ENCODE results near the gene ZMYND8. TPM values are rescaled to one million over a fixed set of nuclear protein-coding genes. Genes with fewer than 3 reads are reported as not detected.

ZMYND8 gene
- polyA plus RNA-seq, 1 donor from 2014 or later, result 16.8 TPM

DNA sequence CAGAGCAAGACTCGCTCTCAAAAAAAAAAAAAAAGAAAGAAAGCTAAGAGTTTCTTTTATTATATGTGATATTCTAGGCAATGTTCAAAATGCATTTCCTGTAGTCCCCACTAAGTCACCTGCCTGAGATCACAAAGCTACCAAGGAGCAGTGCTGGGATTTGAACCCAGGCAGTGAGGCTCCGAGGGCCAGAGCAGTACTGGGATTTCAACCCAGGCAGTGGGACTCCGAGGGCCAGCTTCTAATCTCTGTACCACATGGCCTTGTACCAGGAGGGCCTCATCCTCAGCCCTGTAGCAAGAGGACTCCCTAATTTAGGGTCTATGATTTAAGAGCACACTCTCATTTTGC lies 39.7 kb downstream of the ZMYND8 start:
- no peak overlapping the region for H3K9ac ChIP-seq (ENCODE audit: low read length)
- TF ChIP-seq, protein P1, sequence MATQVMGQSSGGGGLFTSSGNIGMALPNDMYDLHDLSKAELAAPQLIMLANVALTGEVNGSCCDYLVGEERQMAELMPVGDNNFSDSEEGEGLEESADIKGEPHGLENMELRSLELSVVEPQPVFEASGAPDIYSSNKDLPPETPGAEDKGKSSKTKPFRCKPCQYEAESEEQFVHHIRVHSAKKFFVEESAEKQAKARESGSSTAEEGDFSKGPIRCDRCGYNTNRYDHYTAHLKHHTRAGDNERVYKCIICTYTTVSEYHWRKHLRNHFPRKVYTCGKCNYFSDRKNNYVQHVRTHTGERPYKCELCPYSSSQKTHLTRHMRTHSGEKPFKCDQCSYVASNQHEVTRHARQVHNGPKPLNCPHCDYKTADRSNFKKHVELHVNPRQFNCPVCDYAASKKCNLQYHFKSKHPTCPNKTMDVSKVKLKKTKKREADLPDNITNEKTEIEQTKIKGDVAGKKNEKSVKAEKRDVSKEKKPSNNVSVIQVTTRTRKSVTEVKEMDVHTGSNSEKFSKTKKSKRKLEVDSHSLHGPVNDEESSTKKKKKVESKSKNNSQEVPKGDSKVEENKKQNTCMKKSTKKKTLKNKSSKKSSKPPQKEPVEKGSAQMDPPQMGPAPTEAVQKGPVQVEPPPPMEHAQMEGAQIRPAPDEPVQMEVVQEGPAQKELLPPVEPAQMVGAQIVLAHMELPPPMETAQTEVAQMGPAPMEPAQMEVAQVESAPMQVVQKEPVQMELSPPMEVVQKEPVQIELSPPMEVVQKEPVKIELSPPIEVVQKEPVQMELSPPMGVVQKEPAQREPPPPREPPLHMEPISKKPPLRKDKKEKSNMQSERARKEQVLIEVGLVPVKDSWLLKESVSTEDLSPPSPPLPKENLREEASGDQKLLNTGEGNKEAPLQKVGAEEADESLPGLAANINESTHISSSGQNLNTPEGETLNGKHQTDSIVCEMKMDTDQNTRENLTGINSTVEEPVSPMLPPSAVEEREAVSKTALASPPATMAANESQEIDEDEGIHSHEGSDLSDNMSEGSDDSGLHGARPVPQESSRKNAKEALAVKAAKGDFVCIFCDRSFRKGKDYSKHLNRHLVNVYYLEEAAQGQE (IDR thresholded peaks at IDR 0.05; ENCODE audit: borderline replicate concordance), result no peak
- TF ChIP-seq, protein P2, sequence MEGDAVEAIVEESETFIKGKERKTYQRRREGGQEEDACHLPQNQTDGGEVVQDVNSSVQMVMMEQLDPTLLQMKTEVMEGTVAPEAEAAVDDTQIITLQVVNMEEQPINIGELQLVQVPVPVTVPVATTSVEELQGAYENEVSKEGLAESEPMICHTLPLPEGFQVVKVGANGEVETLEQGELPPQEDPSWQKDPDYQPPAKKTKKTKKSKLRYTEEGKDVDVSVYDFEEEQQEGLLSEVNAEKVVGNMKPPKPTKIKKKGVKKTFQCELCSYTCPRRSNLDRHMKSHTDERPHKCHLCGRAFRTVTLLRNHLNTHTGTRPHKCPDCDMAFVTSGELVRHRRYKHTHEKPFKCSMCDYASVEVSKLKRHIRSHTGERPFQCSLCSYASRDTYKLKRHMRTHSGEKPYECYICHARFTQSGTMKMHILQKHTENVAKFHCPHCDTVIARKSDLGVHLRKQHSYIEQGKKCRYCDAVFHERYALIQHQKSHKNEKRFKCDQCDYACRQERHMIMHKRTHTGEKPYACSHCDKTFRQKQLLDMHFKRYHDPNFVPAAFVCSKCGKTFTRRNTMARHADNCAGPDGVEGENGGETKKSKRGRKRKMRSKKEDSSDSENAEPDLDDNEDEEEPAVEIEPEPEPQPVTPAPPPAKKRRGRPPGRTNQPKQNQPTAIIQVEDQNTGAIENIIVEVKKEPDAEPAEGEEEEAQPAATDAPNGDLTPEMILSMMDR (IDR thresholded peaks at IDR 0.05; ENCODE audit: poor library complexity, severe bottlenecking), result no peak
- TF ChIP-seq POLR2AphosphoS5 (IDR thresholded peaks at IDR 0.05) (no peak), RAD21 (conservative IDR thresholded peaks at IDR 0.05) (no peak), EZH2 (IDR thresholded peaks at IDR 0.05; ENCODE audit: borderline replicate concordance, insufficient read depth, low read length, poor library complexity, severe bottlenecking) (no peak), EP300 (conservative IDR thresholded peaks at IDR 0.05; ENCODE audit: poor library complexity, severe bottlenecking) (no peak), MXI1 (conservative IDR thresholded peaks at IDR 0.05; ENCODE audit: poor library complexity, severe bottlenecking) (no peak), TAF1 (IDR thresholded peaks at IDR 0.05; ENCODE audit: low read depth) (no peak), SMC3 (conservative IDR thresholded peaks at IDR 0.05; ENCODE audit: poor library complexity) (no peak)
- no peaks in the 10 kb centered on the region for H3K9me2 ChIP-seq (ENCODE audit: insufficient read depth, low read length)
- no peak overlapping the region for H3K27ac ChIP-seq (ENCODE audit: low read length)
- no peak overlapping the region for H3K4me3 ChIP-seq (ENCODE audit: low read length)
- no peaks in the 10 kb centered on the region for H3K36me3 ChIP-seq (ENCODE audit: insufficient read depth, low read length)
- H3K27me3 ChIP-seq (ENCODE audit: insufficient read depth, low read depth, low read length), result no peaks in the 10 kb centered on the region
- H3K79me2 ChIP-seq (replicated peaks; ENCODE audit: insufficient read depth, low read length), result peaks cover 10% of the 10 kb centered on the region
- H4K20me1 ChIP-seq (ENCODE audit: insufficient read depth), result no peaks in the 10 kb centered on the region
- H3K4me2 ChIP-seq (ENCODE audit: low read length), result no peak overlapping the region
- H3F3A ChIP-seq (ENCODE audit: insufficient read depth, low read length, poor library complexity, severe bottlenecking), result peaks cover 4% of the 10 kb centered on the region
- H3K9me3 ChIP-seq (ENCODE audit: low read length), result no peaks in the 10 kb centered on the region
- H2AFZ ChIP-seq (ENCODE audit: low read depth, low read length), result no peak overlapping the region

DNA sequence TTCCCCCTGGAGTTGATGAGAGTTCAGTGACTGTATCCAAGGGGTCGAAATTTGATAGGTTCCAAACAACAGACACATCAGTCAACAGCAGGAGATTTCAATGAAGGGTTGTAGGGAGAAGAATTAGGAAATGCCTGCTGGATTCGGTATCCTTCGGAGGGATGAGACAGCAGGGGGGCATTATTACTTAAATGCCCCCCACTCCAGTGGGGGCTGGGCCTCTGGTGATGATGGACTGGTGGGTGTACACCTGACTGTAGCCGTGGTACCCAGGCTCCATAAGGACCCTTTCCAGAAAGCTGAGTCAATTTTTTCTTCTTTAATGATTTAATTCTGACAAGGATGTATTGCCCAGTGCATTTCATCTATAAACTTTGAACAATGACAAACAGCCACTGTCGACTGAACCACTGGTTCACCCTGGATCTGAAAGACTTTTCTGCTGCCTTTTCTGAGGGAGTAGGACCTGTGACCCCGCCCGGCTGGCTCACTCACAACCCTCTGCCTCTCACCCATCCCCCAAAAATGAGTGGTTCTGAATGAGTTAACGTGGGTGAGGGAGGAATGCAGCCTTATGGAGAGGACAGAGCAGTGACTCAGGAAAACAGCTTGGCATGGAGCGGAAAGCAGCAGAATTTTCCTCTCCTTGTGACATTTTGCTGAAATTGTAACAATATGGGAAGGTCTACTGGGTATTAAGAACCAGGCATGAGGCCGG lies 41.0 kb downstream of the ZMYND8 start:
- no peak overlapping the region for H3K27ac ChIP-seq (ENCODE audit: low read length)
- no peaks in the 10 kb centered on the region for H3K27me3 ChIP-seq (ENCODE audit: insufficient read depth, low read depth, low read length)
- peaks cover 10% of the 10 kb centered on the region for H3K79me2 ChIP-seq (replicated peaks; ENCODE audit: insufficient read depth, low read length)
- no peaks in the 10 kb centered on the region for H3K36me3 ChIP-seq (ENCODE audit: insufficient read depth, low read length)
- H3K9me2 ChIP-seq (ENCODE audit: insufficient read depth, low read length), result no peaks in the 10 kb centered on the region
- no peak overlapping the region for H3K9ac ChIP-seq (ENCODE audit: low read length)
- peaks cover 4% of the 10 kb centered on the region for H3F3A ChIP-seq (ENCODE audit: insufficient read depth, low read length, poor library complexity, severe bottlenecking)
- no peak overlapping the region for H2AFZ ChIP-seq (ENCODE audit: low read depth, low read length)
- no peak overlapping the region for H3K4me3 ChIP-seq (ENCODE audit: low read length)
- no peaks in the 10 kb centered on the region for H4K20me1 ChIP-seq (ENCODE audit: insufficient read depth)
- H3K9me3 ChIP-seq (ENCODE audit: low read length), result no peaks in the 10 kb centered on the region
- TF ChIP-seq TAF1 (IDR thresholded peaks at IDR 0.05; ENCODE audit: low read depth) (no peak), POLR2AphosphoS5 (IDR thresholded peaks at IDR 0.05) (no peak), EP300 (conservative IDR thresholded peaks at IDR 0.05; ENCODE audit: poor library complexity, severe bottlenecking) (no peak), MXI1 (conservative IDR thresholded peaks at IDR 0.05; ENCODE audit: poor library complexity, severe bottlenecking) (no peak), RAD21 (conservative IDR thresholded peaks at IDR 0.05) (no peak)
- H3K4me2 ChIP-seq (ENCODE audit: low read length), result no peak overlapping the region
